Mesenchymal stem cell (in vitro differentiated cells and primary cell): Measurements from ENCODE around the gene MGLL. TPM values are rescaled to one million over a fixed set of nuclear protein-coding genes. Genes with fewer than 3 reads are reported as not detected.

Experiments used
- DNase-seq: peaks from one replicate; pipeline ENCODE4 v3.0.0-alpha.2; 2013
- H2AFZ ChIP-seq: one replicate; pipeline ENCODE4 v1.6.1; 2013; ENCODE audit warnings: low read depth, mild to moderate bottlenecking, control low read depth, inconsistent platforms, low read length, moderate library complexity
- H2AK5ac ChIP-seq: 2 replicates; pipeline ENCODE4 v1.6.1; 2013; ENCODE audit warnings: low read length, moderate library complexity, mild to moderate bottlenecking, inconsistent platforms; ENCODE audit not compliant: severe bottlenecking
- H2BK120ac ChIP-seq: one replicate; pipeline ENCODE4 v1.6.1; 2013; ENCODE audit warnings: low read depth, mild to moderate bottlenecking, inconsistent platforms, low read length, moderate library complexity
- H2BK12ac ChIP-seq, 2 experiments: one replicate each; pipeline ENCODE4 v1.6.1; 2013; ENCODE audit warnings: inconsistent platforms in 2 of 2, low read length in 2 of 2, mild to moderate bottlenecking in 2 of 2, moderate library complexity in 2 of 2, control low read depth in 1 of 2
- H2BK15ac ChIP-seq: one replicate; pipeline ENCODE4 v1.6.1; 2013; ENCODE audit warnings: mild to moderate bottlenecking, low read depth, inconsistent platforms; ENCODE audit not compliant: poor library complexity, severe bottlenecking
- H2BK5ac ChIP-seq: 2 replicates; pipeline ENCODE4 v1.6.1; 2013; ENCODE audit warnings: low read depth, mild to moderate bottlenecking, low read length, control low read depth, inconsistent platforms; ENCODE audit not compliant: poor library complexity, severe bottlenecking
- H3K14ac ChIP-seq, 2 experiments: one replicate each; pipeline ENCODE4 v1.6.1; 2013; ENCODE audit warnings: inconsistent platforms in 2 of 2, low read length in 2 of 2, control low read depth in 1 of 2, mild to moderate bottlenecking in 1 of 2, moderate library complexity in 1 of 2
- H3K18ac ChIP-seq, 2 experiments: one replicate each; pipeline ENCODE4 v1.6.1; 2013; ENCODE audit warnings: inconsistent platforms in 2 of 2, low read length in 2 of 2, control low read depth in 1 of 2, low read depth in 1 of 2, mild to moderate bottlenecking in 1 of 2
- H3K23ac ChIP-seq, 2 experiments: one replicate each; pipeline ENCODE4 v1.6.1; 2013; ENCODE audit warnings: inconsistent platforms in 2 of 2, low read length in 2 of 2, mild to moderate bottlenecking in 2 of 2, moderate library complexity in 2 of 2, control low read depth in 1 of 2
- H3K27ac ChIP-seq: 2 replicates; pipeline ENCODE4 v1.5.1; 2013; ENCODE audit warnings: mild to moderate bottlenecking, moderate library complexity, low read length, control low read depth, inconsistent platforms; ENCODE audit not compliant: poor library complexity, severe bottlenecking
- H3K27me3 ChIP-seq, 2 experiments: 2 replicates each; pipeline versions ENCODE4 v1.6.1 to v1.7.0; 2013; ENCODE audit warnings: low read length in 2 of 2, mild to moderate bottlenecking in 2 of 2, moderate library complexity in 2 of 2, control low read depth in 1 of 2, inconsistent platforms in 1 of 2; ENCODE audit not compliant: control insufficient read depth in 1 of 2, insufficient read depth in 1 of 2
- H3K36me3 ChIP-seq, 2 experiments: 2 replicates each; pipeline versions ENCODE4 v1.6.1 to v1.7.0; 2013; ENCODE audit warnings: low read length in 2 of 2, control low read depth in 1 of 2, inconsistent platforms in 1 of 2, low read depth in 1 of 2, mild to moderate bottlenecking in 1 of 2; ENCODE audit not compliant: insufficient read depth in 2 of 2, control insufficient read depth in 1 of 2
- H3K4ac ChIP-seq, 2 experiments: one replicate each; pipeline ENCODE4 v1.6.1; 2013; ENCODE audit warnings: inconsistent platforms in 2 of 2, low read length in 2 of 2, mild to moderate bottlenecking in 2 of 2, moderate library complexity in 2 of 2, control low read depth in 1 of 2, low read depth in 1 of 2
- H3K4me1 ChIP-seq: 2 replicates; pipeline ENCODE4 v1.6.1; 2013; ENCODE audit warnings: low read depth, low read length, control low read depth; ENCODE audit not compliant: control insufficient read depth, insufficient read depth
- H3K4me2 ChIP-seq: 2 replicates; pipeline ENCODE4 v1.6.1; 2013; ENCODE audit warnings: low read length, mild to moderate bottlenecking, inconsistent platforms; ENCODE audit not compliant: poor library complexity, severe bottlenecking
- H3K4me3 ChIP-seq, 2 experiments: 2 replicates each; pipeline versions ENCODE4 v1.5.1 to v1.7.0; 2013; ENCODE audit warnings: low read length in 2 of 2, mild to moderate bottlenecking in 2 of 2, control low read depth in 1 of 2, low read depth in 1 of 2; ENCODE audit not compliant: insufficient read depth in 1 of 2
- H3K79me1 ChIP-seq: replicated peaks from 2 replicates; pipeline ENCODE4 v1.6.1; 2013; ENCODE audit warnings: mild to moderate bottlenecking, control low read depth, low read length, inconsistent platforms; ENCODE audit not compliant: poor library complexity, severe bottlenecking
- H3K9ac ChIP-seq: 2 replicates; pipeline ENCODE4 v1.7.0; 2013; ENCODE audit warnings: mild to moderate bottlenecking, low read length, moderate library complexity
- H3K9me3 ChIP-seq: 2 replicates; pipeline ENCODE4 v1.7.0; 2013; ENCODE audit warnings: mild to moderate bottlenecking, low read length; ENCODE audit not compliant: control insufficient read depth
- H4K8ac ChIP-seq: one replicate; pipeline ENCODE4 v1.6.1; 2013; ENCODE audit warnings: inconsistent platforms, mild to moderate bottlenecking, low read length, moderate library complexity
- H4K91ac ChIP-seq: one replicate; pipeline ENCODE4 v1.6.1; 2013; ENCODE audit warnings: mild to moderate bottlenecking, low read length, inconsistent platforms
- WGBS: methylation state at CpG from one replicate; pipeline ENCODE4 v1.1.7; 2013; ENCODE audit warnings: mixed read lengths; 5-methylcytosine and 5-hydroxymethylcytosine counted together
- polyA plus RNA-seq, 2 experiments: library from polyadenylated mRNA; stranded (reverse); fragments of 200-250 nt; gene quantifications; one replicate each; pipeline ENCODE4 v1.2.3, GENCODE V29; 2013

Gene MGLL
- polyA plus RNA-seq (2013, experiment 1 of 2), result 81.2 TPM
- 81.4 TPM for polyA plus RNA-seq (2013, experiment 2 of 2)

GRCh38 chr3:127822041-127822681 lies at the start of gene MGLL:
TSS of gene MGLL (minus strand) at chr3:127822515. CDS start at chr3:127822318, 197 bp downstream.
- H3K27me3 ChIP-seq, result no peaks in the 10 kb centered on the region
- DNase-seq, result peak; percentile 76
- peak within 1 kb of the TSS; percentile 95 for H2BK15ac ChIP-seq
- H2AFZ ChIP-seq, result peak within 1 kb of the TSS; percentile 100
- peak within 1 kb of the TSS; percentile 85 for H2BK5ac ChIP-seq
- H4K8ac ChIP-seq, result peak within 1 kb of the TSS; percentile 74
- H3K9me3 ChIP-seq, result no peaks in the 10 kb centered on the region
- H3K4me1 ChIP-seq, result peaks cover 24% of the 10 kb centered on the region
- peak within 1 kb of the TSS in 1 of 2 experiments; percentile 98 for H3K23ac ChIP-seq
- H3K36me3 ChIP-seq, result peaks cover 7 to 11% of the 10 kb centered on the region in 2 experiments
- H2BK120ac ChIP-seq, result peak within 1 kb of the TSS; percentile 65
- H2BK12ac ChIP-seq, result peak within 1 kb of the TSS in 1 of 2 experiments; percentile 82
- WGBS, result under 1% methylated on average over 20 of the region's 23 CpGs
- peak within 1 kb of the TSS; percentile 39 to 98 for H3K14ac ChIP-seq
- H3K9ac ChIP-seq, result peak within 1 kb of the TSS; percentile 92
- H3K79me1 ChIP-seq, result peaks cover 4% of the 10 kb centered on the region
- H3K27ac ChIP-seq, result peak within 1 kb of the TSS; percentile 98
- peak within 1 kb of the TSS; percentile 87 for H4K91ac ChIP-seq
- H3K4me3 ChIP-seq, result peak within 1 kb of the TSS; percentile 89 to 95
- peak within 1 kb of the TSS; percentile 77 to 98 for H3K18ac ChIP-seq
- peak within 1 kb of the TSS; percentile 35 to 87 for H3K4ac ChIP-seq
- H3K4me2 ChIP-seq, result peak within 1 kb of the TSS; percentile 95
- peak within 1 kb of the TSS; percentile 93 for H2AK5ac ChIP-seq

DNA sequence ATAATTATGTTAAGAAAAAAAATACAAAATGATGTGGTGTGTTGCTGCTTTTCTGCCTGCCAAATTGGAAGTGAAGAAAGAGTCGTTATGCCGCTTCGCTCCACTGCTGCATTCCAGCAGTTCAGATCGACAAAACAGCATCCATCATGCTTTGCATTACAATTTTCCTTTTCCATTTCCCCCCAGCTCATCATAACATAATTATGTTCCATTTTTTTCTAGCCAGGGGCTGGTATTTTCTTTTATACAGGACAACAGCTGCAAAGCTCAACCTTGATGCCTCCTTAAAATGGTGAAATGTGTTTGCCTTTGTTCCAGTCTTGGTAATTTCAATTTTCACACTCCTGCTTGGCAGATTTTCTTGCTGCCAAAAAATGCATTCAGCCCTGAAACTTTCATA lies 47.8 kb upstream of the MGLL start:
- Histone ChIP-seq H3K14ac (no peak overlapping the region), H3K27ac (no peak overlapping the region), H4K91ac (no peak overlapping the region), H3K27me3 (peaks cover 0 to 28% of the 10 kb centered on the region in 2 experiments), H2BK120ac (no peak overlapping the region), H3K23ac (peak overlapping the region in 1 of 2 experiments; percentile 29), H3K4ac (no peak overlapping the region), H3K79me1 (no peaks in the 10 kb centered on the region), H3K18ac (no peak overlapping the region), H3K36me3 (no peaks in the 10 kb centered on the region), H4K8ac (no peak overlapping the region), H2AK5ac (no peak overlapping the region), H3K9me3 (no peaks in the 10 kb centered on the region), H3K4me3 (no peak overlapping the region), H2BK5ac (no peak overlapping the region), H2BK15ac (no peak overlapping the region), H2AFZ (no peak overlapping the region), H3K9ac (no peak overlapping the region), H3K4me2 (no peak overlapping the region), H3K4me1 (peaks cover 2% of the 10 kb centered on the region), H2BK12ac (no peak overlapping the region)
- 95% methylated on average over 4 of the region's 4 CpGs for WGBS
- DNase-seq, result no peak

DNA sequence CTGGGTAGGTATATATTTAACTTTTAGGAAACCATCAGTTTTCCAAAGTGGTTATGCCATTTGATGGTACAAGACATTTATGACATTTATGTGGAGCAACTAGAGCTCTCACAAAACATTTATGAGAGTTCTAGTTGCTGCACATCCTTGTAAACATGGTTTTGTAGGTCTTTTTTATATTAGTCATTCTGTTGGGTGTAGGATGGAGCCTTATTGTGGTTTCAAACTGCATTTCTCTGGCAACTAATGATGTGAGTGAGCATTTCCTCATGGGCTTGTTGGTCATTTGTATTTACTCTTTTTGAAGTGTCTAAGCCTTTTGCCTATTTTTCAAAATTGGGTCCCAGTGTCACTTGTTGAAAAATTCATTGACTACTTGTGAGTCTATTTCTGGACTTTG lies 45.7 kb upstream of the MGLL start:
- H2AFZ ChIP-seq, result no peak overlapping the region
- no peak overlapping the region for H2BK12ac ChIP-seq
- no peak overlapping the region for H3K4ac ChIP-seq
- H4K8ac ChIP-seq, result no peak overlapping the region
- H3K79me1 ChIP-seq, result no peaks in the 10 kb centered on the region
- H3K27ac ChIP-seq, result no peak overlapping the region
- no peak overlapping the region for H3K23ac ChIP-seq
- no peak for DNase-seq
- peaks cover 2% of the 10 kb centered on the region for H3K4me1 ChIP-seq
- no peak overlapping the region for H3K4me2 ChIP-seq
- H3K4me3 ChIP-seq, result no peak overlapping the region
- no peak overlapping the region for H3K18ac ChIP-seq
- H3K27me3 ChIP-seq, result peaks cover 0 to 25% of the 10 kb centered on the region in 2 experiments
- no peaks in the 10 kb centered on the region for H3K36me3 ChIP-seq
- no peak overlapping the region for H2BK15ac ChIP-seq
- no peak overlapping the region for H2AK5ac ChIP-seq
- H4K91ac ChIP-seq, result no peak overlapping the region
- H3K9ac ChIP-seq, result no peak overlapping the region
- H2BK5ac ChIP-seq, result no peak overlapping the region
- H3K14ac ChIP-seq, result no peak overlapping the region
- H2BK120ac ChIP-seq, result no peak overlapping the region
- H3K9me3 ChIP-seq, result no peaks in the 10 kb centered on the region

DNA sequence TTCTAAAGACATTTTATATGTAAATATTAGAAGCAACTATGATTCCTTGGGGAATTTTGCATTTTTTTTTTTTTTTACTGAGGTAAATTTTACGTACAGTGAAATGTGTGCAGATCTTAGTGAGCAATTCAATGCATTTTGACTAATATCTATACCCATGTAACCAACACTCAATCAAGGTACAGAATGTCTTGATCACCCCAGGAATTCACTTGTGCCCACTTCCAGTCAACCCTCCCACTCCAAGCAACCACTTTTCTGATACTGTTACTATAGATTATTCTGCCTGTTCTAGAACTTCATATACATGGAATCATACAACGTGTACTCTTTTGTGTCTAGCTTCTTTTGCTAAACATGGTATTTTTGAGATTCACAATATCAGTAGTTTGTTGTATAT lies 45.1 kb upstream of the MGLL start:
- 85% methylated on average over 2 of the region's 2 CpGs for WGBS
- no peak overlapping the region for H3K4ac ChIP-seq
- peaks cover 0 to 23% of the 10 kb centered on the region in 2 experiments for H3K27me3 ChIP-seq
- H3K27ac ChIP-seq, result no peak overlapping the region
- H4K91ac ChIP-seq, result no peak overlapping the region
- H3K14ac ChIP-seq, result no peak overlapping the region
- H3K18ac ChIP-seq, result no peak overlapping the region
- no peak for DNase-seq
- no peak overlapping the region for H2BK5ac ChIP-seq
- no peak overlapping the region for H2BK120ac ChIP-seq
- H3K9me3 ChIP-seq, result no peaks in the 10 kb centered on the region
- H3K9ac ChIP-seq, result no peak overlapping the region
- no peak overlapping the region for H2AK5ac ChIP-seq
- peaks cover 2% of the 10 kb centered on the region for H3K4me1 ChIP-seq
- no peak overlapping the region for H3K4me2 ChIP-seq
- no peak overlapping the region for H3K4me3 ChIP-seq
- no peak overlapping the region for H4K8ac ChIP-seq
- no peak overlapping the region for H2AFZ ChIP-seq
- no peak overlapping the region for H3K23ac ChIP-seq
- no peaks in the 10 kb centered on the region for H3K79me1 ChIP-seq
- no peaks in the 10 kb centered on the region for H3K36me3 ChIP-seq
- H2BK15ac ChIP-seq, result no peak overlapping the region
- no peak overlapping the region for H2BK12ac ChIP-seq
